ENCODE data around the gene UGT1A5.

DNA sequence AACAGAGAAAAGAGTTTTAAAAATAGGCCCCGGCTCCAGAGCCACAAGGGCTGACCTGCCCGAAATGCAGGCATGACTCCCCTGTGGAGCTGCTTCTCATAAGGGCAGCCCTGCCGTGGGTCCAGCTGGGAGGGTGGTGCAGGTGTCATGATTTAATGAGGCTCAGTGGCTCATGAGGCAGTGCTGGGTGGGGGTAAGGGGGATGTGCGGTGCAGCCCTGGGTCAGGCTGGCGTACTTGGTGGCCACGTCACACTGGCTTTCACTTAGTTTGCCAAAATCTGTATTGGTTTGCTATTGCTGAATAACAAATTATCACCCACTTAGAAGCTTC, 108.0 kb downstream of the UGT1A5 start:
- TF ChIP-seq, protein P1, sequence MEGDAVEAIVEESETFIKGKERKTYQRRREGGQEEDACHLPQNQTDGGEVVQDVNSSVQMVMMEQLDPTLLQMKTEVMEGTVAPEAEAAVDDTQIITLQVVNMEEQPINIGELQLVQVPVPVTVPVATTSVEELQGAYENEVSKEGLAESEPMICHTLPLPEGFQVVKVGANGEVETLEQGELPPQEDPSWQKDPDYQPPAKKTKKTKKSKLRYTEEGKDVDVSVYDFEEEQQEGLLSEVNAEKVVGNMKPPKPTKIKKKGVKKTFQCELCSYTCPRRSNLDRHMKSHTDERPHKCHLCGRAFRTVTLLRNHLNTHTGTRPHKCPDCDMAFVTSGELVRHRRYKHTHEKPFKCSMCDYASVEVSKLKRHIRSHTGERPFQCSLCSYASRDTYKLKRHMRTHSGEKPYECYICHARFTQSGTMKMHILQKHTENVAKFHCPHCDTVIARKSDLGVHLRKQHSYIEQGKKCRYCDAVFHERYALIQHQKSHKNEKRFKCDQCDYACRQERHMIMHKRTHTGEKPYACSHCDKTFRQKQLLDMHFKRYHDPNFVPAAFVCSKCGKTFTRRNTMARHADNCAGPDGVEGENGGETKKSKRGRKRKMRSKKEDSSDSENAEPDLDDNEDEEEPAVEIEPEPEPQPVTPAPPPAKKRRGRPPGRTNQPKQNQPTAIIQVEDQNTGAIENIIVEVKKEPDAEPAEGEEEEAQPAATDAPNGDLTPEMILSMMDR (IDR thresholded peaks at IDR 0.05): no peak
- TF ChIP-seq EZH2 (IDR thresholded peaks at IDR 0.05): no peak
- TF ChIP-seq EZH2phosphoT487 (IDR thresholded peaks at IDR 0.05): no peak

Data from neural progenitor cell (in vitro differentiated cells).